GM10847 (cell line): ENCODE results near the gene PDCD1LG2.

Source experiments
- POLR2A ChIP-seq: IDR thresholded peaks from 2 replicates; pipeline ENCODE4 v1.6.1; 2011; ENCODE audit not compliant: insufficient read length; ENCODE audit errors: extremely low read depth

PDCD1LG2 gene

DNA sequence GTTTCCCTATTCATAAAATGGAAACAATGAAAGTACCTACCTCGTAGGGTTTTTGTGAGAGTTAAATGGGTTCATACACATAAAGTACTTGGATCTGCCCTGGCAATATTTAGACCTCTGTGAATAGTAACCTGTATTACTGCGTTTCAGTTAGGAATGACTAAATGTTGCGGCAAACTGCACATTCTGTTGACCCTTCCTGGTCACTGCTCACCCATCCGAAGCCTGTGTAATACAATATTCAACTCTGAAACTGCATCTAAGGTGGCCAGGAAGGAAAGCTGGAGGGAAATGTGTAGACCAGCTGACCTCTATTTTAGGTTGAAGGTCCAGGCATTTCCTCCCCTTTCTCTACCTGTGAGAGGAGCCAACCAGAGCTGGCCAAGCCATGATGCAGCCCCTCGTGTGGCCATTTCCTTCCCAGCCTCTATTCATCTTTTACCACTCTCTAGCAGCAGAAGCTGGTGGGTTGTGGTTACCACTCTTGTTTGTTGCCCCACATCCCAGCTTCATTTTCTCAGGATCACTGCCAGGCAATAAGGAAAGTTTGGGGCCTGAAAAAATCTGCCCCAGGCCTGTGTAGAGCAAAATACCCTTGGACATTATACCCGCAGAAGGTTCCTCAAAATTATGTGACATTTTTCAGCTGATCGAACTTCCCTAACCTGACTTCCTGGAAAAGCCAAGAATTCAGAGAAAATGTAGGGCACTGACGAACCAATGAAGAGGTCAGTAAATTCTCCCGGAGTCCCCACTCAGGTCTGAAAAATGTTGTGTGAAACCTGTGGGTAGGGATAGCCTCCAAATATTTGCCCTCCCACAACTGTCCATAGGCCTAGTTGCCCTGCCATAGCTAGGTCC lies 20.5 kb upstream of the PDCD1LG2 start:
- TF ChIP-seq POLR2A = no peak

DNA sequence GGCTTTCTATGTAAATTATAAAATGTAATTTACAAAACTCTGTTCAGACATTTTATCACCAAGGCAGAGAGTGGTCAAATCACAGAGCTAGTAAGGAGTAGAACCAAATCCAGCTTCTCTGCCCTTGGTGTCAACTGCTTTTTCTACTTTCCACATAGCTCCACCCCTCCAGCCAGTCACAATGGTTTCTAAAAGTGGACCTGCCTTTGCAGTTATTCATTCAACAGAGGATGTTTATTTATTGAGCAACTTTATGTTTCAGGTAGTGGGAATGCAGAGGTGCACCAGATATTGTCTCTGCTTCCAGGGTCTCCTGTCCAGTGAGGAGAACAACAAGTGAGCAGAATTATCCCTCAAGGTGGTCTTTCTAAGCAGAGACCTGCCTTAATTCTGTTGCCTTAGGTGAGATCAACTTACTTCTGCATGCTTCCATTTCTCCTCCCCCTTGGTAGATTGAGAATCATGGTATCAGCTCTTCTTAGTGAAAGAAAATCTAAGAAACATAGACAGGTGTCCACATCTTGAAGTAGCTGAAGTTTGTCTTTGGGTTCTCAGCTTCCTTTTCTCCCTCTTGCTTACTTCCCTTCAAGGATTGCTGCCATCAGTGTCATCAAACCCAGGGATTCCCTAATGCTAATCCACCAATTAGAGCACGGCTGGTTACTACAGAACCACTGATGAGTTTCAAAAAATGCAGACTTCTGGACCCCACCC lies 17.2 kb upstream of the PDCD1LG2 start:
- TF ChIP-seq POLR2A = no peak

DNA sequence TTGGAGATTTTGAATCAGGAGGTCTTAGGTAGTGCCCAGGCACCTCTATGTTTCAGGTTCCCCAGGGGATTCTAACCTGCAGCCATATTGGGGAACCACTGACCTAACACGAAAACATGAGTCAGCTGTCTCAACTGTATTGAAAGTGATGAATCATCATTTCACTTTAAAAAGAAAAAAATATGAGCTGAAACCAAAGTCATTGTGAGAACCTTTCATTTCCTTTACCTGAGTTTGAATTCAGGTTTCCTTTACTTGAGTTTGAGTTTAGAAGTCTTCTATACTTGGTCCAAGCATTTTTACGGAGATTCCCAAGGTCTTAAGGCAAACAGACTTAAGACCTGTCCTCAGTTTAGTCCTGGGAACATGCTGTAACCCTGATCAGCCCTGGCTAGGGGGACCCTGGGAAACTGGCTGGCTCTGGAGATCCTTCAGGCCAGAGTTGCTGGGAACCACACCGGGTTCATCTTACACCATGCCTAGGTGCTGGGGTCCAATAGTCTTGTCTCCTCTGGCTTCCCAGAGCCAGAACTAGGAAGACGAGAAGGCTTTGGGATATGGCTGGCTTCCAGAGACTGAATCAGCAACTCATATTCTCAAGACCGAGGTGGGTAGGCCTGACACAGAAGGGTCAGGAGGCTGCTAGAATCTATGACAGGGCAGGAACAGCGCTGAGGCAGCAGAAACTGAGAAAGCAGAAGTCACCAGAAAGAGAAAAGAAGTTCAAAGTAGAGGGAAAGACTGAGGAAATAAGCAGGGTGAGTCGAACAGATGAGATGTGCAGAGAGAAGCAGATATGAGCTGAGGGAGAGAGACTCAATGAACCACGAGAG lies 16.4 kb upstream of the PDCD1LG2 start:
- TF ChIP-seq POLR2A = no peak

GRCh38 chr9:5499157-5499556 lies 11.2 kb upstream of the PDCD1LG2 start:
- TF ChIP-seq POLR2A = no peak

DNA sequence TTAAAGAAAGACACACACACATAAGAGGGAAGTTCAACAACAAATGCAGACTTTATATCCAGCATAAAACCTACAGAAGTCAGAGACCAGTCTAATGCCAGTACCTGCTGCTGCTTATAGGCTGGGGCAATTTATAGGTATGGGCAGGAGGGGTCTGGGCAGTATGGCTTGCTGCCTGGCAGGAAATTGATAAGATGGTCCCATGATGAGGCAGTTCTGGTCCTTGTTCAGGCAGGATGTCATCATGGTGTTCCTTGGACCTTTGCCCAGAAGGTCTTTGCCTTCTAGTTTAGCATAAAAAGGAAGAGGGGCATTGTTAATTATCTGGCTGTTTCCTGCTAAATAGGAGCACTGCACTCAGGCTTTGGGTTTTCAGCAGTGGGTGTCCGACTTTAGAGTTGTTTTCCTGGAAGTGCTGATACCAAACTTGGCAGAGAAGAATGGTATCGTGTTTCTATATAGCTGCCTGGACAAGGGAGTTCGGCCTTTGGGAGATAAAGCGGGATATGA lies 10.4 kb upstream of the PDCD1LG2 start:
- no peak for TF ChIP-seq POLR2A

DNA sequence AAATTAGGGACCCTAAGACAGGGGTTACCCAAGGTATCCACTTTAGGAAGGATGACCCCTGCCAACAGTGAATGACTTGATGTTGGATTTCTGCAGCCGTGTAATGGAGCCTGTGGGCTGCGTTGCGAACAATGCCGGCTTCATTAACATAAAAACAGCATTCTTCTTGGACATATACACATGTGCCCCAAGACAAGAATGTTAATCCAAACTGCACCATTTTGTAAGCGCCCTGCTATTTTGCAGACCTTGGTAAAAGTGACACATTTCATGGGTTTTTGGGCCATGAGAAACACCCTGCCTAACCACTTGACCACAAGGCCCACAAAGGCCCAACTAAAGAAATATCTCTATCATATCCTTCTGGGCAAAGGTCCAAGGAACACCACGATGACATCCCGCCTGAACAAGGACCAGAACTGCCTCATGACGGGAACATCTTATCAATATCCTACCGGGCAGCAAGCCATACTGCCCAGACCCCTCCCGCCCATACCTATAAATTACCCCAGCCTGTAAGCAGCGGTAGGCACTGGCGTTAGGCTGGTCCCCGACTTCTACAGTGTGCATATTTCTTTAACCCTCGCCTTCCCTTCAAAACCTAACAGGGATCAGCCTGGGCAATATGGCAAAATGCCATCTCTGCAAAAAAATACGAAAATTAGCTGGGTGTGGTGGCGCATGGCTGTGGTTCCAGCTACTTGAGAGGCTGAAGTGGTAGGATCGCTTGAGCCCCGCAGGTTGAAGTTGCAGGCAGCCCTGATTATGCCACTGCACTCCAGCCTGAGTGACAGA lies 9.7 kb upstream of the PDCD1LG2 start:
- TF ChIP-seq POLR2A = no peak

DNA sequence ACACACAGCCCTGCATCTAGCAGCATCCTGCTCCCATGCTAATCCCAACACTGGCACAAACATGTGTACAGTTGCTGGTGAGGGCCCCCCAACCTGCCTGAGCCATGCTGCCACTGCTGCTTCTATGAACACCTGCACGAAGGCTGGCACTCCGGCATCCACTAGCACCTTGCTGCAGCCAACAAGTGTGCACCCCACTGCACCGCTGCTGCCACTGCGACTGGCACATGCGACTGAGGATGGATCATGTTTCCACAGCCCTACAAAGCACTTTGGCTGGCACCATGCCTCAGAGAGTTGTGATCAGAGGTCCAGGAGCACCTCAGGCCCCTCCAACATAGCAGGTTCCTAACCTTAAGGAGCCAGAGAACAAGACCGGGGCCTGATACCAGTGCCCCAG lies 7.8 kb upstream of the PDCD1LG2 start:
- no peak for TF ChIP-seq POLR2A

- no peak for TF ChIP-seq POLR2A
Observed at GRCh38 chr9:5509573-5509972, 758 bp upstream of the PDCD1LG2 start.

- TF ChIP-seq POLR2A = no peak
Observed at GRCh38 chr9:5510989-5511388, 658 bp downstream of the PDCD1LG2 start.

GRCh38 chr9:5511476-5511875 lies 1.1 kb downstream of the PDCD1LG2 start:
- no peak for TF ChIP-seq POLR2A

DNA sequence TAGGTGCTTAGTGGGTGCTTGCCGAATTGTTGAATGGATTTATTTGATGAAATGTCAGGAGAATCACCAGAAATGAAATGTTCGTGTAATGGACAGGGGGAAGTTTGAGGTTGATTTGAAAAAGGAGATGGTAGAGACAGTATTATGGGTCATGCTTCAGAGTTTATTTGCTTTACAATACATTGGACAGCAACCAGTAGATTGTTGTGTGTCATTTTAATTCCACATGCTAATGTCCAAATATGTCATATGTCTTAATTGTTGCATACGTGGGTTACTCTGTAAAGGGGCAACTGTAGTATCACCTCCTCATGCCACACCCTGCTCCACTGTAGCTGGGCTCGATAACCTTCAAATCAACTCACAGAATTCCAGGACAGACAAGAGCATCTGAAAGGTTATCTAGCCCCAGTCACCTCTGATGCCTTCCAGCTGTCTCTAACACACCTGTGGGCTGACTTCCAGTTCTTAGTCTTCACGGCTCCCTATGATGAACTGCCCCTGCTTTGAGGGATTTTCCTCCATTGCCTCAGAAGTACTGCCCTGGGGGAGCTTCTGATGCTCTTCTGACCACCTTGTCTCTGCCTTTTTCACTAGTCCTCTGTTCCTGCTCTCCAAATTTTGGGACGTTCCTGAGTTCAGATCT lies 1.7 kb downstream of the PDCD1LG2 start:
- TF ChIP-seq POLR2A = no peak

DNA sequence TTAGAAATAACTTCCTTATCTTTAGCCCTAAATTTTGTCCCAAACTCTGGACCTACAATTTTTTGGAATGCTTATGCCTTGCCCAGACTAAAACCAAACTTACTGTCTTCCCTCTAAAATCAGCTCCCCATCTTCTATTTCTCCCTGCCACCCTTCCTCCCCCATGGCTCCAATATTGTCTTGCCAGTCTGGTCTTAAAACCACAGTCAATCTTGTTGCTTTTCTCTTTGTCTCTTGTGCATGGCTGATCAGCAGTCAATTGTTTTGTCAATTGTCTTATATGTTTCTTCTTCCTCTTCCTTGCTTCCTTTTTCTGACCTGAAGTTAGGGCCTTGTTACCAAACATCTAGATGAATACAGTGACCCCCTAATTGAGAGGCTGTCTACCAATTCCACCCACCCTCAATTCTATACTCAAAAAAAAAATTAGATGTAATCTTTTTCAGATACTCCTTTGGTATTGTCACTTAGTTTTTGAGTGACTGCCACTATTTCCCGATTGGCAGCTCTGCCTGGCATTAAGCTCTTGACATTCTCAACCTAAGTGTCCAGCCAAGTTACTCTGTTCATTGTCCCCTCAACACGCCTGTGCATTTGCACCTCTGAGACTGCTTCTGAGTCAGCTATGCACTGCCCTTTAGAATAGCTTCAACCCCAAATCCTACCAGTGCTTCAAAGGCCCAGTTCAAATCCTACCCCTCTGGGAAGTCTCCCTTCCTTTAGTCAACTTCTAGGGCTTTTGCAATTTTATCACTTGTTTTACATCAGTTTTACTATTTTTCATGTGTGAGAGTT lies 2.5 kb downstream of the PDCD1LG2 start:
- TF ChIP-seq POLR2A = no peak

- no peak for TF ChIP-seq POLR2A
Observed at GRCh38 chr9:5513966-5514616, 3.8 kb downstream of the PDCD1LG2 start.
